ENCODE measurements around the gene CAMP. TPM values are rescaled to one million over a fixed set of nuclear protein-coding genes. Genes with fewer than 3 reads are reported as not detected.

The CAMP gene, protein sequence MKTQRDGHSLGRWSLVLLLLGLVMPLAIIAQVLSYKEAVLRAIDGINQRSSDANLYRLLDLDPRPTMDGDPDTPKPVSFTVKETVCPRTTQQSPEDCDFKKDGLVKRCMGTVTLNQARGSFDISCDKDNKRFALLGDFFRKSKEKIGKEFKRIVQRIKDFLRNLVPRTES
- polyA plus RNA-seq (ENCODE audit: low read depth in 6 of 6) = 1 to 10 TPM in 1 of 6 donors, not detected in 5; 5.1 TPM

DNA sequence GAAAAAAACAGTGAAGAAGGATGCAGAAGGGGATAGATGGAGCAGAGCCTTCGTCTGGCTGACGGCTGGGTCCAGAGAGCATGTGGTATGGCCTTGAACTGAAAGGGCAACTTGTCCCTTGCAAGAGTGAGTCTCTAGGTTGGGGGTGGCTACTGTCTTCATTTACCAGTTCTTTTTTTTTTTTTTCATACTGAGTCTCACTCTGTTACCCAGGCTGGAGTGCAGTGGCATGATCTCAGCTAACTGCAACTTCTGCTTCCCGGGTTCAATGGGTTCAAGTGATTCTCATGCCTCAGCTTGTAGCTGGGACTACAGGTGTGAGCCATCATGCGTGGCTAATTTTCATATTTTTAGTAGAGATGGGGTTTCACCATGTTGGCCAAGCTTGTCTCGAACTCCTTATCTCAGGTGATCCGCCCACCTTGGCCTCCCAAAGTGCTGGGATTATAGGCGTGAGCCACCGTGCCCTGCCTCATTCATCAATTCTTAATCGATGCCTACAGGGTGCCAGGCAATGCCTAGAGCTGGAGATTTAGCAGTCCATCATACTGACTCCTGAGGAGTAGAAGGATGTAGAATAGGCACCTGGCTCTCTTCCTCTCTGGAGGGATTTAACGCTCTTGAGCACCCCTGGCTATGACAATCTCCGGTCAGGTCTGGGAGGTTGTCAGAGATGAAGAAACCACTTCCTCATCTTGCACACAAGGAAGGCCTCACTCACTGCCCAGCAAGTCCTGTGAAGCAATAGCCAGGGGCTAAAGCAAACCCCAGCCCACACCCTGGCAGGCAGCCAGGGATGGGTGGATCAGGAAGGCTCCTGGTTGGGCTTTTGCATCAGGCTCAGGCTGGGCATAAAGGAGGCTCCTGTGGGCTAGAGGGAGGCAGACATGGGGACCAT, at the start of gene CAMP:
Gene CAMP (plus strand): TSS at position 880 of the 898 bp plus-strand sequence. CDS start 17 bp downstream, at position 897.
- peak; percentile 77 for ATAC-seq (ENCODE audit: low read depth in 2 of 2)
- Mint-ChIP-seq H3K27ac (peak within 1 kb of the TSS; percentile 57 to 96 (median 89)), H3K4me1 (peaks cover 47 to 73% (median 59%) of the 10 kb centered on the region in 3 donors)

DNA sequence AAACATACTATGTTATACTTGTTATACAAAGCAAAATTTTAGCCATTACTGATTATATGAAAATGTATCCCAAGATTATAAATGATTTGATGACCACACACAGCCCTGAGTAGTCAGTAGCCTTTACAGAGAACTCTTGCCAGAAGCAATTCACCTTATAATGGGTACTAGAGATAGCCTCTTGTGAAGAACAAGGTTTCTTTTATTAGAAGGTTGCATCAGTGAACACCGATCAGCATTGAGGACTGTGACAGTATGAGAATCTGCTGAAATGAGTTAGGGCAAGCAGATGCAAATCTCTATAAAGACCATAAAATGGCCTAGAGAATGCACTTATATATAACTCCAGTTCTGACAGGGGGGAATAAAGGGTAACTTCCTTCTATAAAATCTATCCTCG, 45.2 kb upstream of the CAMP start:
- no peak for ATAC-seq (ENCODE audit: low read depth in 2 of 2)
- Mint-ChIP-seq H3K27me3 (no peaks in the 10 kb centered on the region), H3K9me3 (no peaks in the 10 kb centered on the region), H3K27ac (no peak overlapping the region), H3K4me3 (no peak overlapping the region), H3K36me3 (no peaks in the 10 kb centered on the region), H3K4me1 (no peaks in the 10 kb centered on the region)
- DNase-seq = no peak

More for the DNA sequence above, at the start of gene CAMP:
- Mint-ChIP-seq H3K9me3 (no peaks in the 10 kb centered on the region), H3K4me3 (peak within 1 kb of the TSS; percentile 37 to 86 (median 60)), H3K36me3 (no peaks in the 10 kb centered on the region), H3K27me3 (no peaks in the 10 kb centered on the region)
- DNase-seq = peak; percentile 29

DNA sequence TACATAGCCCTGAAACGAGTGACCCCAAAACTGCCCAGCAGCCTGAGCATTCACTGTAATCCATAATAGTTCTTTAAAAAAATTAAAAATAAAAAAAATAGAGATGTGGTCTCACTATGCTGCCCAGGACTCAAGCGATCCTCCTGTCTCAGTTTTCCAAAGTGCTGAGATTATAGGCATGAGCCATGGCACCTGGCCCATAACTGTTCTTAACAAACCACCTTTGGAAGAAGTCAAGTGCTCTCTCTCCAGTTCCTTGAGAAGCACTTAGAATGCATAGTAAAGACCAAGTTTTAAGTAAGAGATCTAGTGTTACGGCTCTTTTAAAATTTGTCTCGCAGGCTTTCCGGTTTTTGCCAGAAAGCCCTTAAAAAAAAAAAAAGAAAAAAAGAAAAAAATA, 43.3 kb upstream of the CAMP start:
- no peaks in the 10 kb centered on the region for H3K4me1 Mint-ChIP-seq
- H3K27me3 Mint-ChIP-seq = no peaks in the 10 kb centered on the region
- no peak overlapping the region for H3K4me3 Mint-ChIP-seq
- DNase-seq (no peak), ATAC-seq (ENCODE audit: low read depth in 2 of 2) (no peak)
- H3K27ac Mint-ChIP-seq = peak overlapping the region in 1 of 6 donors; percentile 44
- H3K9me3 Mint-ChIP-seq = no peaks in the 10 kb centered on the region
- no peaks in the 10 kb centered on the region for H3K36me3 Mint-ChIP-seq

DNA sequence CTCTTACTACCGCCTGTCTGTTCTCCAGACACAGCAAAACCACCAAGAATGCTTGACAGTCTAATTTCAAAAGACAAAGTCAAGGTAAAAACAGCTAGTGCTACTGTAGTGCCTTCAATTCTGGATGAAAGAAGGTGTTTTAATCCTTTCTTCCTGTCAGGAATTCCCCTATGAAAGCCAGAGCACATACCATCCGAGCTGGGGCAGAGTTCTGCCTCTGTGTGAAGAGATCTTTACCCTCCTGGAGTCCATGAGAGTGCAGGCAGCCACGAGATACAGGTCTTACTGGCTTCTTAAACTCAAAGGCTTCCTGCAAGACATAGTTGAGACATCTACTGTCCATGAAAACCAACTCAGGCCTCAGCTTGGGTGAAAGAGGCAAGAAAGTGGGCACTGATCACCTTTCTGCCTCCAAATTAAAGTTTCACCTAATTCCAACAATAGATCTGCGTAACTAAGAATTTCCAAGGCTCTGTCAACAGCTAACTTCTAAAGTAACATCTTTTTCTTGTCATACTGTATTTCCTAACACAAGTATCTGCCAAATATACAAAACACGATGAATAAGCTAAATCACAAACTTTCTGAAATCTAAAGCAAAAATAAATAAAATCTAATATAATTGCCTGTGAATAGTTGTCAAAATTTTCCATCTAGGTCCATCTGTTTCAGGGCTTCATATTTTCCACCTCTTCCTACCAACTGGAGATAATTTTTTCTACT, 42.6 kb upstream of the CAMP start:
- no peaks in the 10 kb centered on the region for H3K4me1 Mint-ChIP-seq
- ATAC-seq (ENCODE audit: low read depth in 2 of 2) = no peak
- no peaks in the 10 kb centered on the region for H3K27me3 Mint-ChIP-seq
- no peaks in the 10 kb centered on the region for H3K9me3 Mint-ChIP-seq
- no peaks in the 10 kb centered on the region for H3K36me3 Mint-ChIP-seq
- H3K27ac Mint-ChIP-seq = no peak overlapping the region
- H3K4me3 Mint-ChIP-seq = no peak overlapping the region
- DNase-seq = no peak

DNA sequence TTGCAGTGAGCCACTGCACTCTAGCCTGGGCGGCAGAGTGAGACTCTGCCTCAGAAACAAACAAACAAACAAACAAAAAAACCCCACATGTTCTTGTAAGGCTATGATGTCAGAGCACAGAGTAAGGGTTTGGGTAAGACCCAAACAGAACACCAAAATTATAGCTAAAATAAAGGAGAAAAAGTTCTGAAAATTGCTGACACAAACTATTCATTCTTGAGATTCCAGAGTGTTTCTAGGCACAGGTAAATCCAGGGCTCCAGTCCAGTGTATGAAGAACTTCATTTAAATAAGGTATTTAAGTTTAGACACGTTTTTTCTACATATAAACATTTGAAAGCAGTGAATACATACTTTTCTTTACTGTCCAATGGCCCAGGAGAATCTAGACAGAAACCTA, 39.0 kb upstream of the CAMP start:
- peaks cover 13 to 18% (median 14%) of the 10 kb centered on the region in 3 donors for H3K4me1 Mint-ChIP-seq
- no peak overlapping the region for H3K4me3 Mint-ChIP-seq
- ATAC-seq (ENCODE audit: low read depth in 2 of 2) (no peak), DNase-seq (no peak)
- H3K27me3 Mint-ChIP-seq = peaks cover 12 to 14% (median 12%) of the 10 kb centered on the region in 3 donors
- no peak overlapping the region for H3K27ac Mint-ChIP-seq
- H3K9me3 Mint-ChIP-seq = no peaks in the 10 kb centered on the region
- peaks cover 0 to 8% of the 10 kb centered on the region in 2 donors for H3K36me3 Mint-ChIP-seq

DNA sequence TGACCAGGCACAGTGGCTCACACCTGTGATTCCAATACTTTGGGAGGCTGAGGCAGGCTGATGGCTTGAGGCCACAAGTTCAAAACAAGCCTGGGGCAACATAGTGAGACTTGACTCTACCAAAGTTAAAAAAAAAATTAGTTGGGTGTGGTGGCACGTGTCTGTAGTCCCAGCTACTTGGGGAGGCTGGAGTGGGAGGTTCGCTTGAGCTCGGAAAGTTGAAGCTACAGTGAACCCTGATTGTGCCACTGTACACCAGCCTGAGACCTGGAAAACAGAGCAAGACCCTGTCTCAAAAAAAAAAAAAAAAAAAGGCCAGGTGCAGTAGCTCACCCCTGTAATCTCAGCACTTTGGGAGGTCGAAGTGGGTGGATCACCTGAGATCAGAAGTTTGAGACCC, 38.2 kb upstream of the CAMP start:
- peaks cover 12 to 14% (median 12%) of the 10 kb centered on the region in 3 donors for H3K27me3 Mint-ChIP-seq
- no peaks in the 10 kb centered on the region for H3K9me3 Mint-ChIP-seq
- peaks cover 13 to 18% (median 14%) of the 10 kb centered on the region in 3 donors for H3K4me1 Mint-ChIP-seq
- ATAC-seq (ENCODE audit: low read depth in 2 of 2) (no peak), DNase-seq (no peak)
- no peak overlapping the region for H3K27ac Mint-ChIP-seq
- H3K4me3 Mint-ChIP-seq = peak overlapping the region in 1 of 8 donors; percentile 68
- H3K36me3 Mint-ChIP-seq = peaks cover 0 to 8% of the 10 kb centered on the region in 2 donors

DNA sequence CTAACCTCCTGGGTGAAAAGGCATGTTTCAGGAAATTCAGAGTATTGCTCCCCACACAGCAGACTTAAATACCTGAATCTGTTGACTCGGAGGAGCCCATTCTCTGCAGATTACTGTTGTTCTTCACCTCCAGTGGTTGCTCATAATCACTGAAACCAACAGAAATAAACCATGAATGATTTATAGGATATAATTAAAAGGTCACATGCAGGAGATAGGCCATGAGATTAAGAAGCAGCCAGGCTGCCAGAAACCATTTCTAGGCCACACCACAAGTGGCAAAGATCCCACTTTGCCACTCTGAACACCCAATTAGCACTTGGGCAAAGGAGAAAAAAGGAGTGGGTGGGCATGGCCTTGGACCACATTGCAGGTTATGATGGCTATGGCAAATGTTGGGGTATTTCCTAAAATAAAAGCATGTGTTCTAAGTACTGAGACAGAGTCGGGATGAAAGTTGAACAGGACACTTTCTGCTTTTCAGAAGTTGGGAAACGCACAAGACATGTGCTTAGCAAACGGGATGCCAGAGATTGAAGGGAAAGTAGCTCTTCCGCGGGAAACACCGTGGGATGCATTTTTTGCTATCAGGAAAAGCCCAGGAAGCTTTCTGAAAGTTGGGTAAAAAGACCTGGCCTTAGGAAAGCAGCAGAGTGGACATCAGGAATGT, 36.5 kb upstream of the CAMP start:
- Mint-ChIP-seq H3K9me3 (no peaks in the 10 kb centered on the region), H3K4me1 (peaks cover 13 to 18% (median 14%) of the 10 kb centered on the region in 3 donors), H3K36me3 (peaks cover 0 to 8% of the 10 kb centered on the region in 2 donors), H3K27me3 (peaks cover 12 to 14% (median 12%) of the 10 kb centered on the region in 3 donors), H3K4me3 (peak overlapping the region; percentile 69 to 97 (median 86)), H3K27ac (peak overlapping the region in 1 of 6 donors; percentile 88)
- ATAC-seq (ENCODE audit: low read depth in 2 of 2) (no peak), DNase-seq (no peak)

DNA sequence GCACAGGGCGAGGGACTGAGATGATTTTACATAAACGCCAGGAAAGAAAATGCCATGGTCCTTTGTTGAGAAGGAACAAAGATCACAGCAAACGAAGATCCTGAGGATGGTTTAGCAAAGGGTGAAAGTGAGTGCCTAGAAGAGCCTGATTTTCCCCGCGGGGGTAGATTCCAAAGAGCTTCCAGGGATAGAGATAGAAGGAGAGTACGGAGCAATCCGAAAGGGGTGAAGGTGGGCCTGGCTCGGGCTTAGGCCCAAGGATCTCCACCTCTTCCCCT, 36.1 kb upstream of the CAMP start:
- Mint-ChIP-seq H3K4me3 (peak overlapping the region; percentile 69 to 97 (median 86)), H3K27me3 (peaks cover 12 to 14% (median 12%) of the 10 kb centered on the region in 3 donors), H3K9me3 (no peaks in the 10 kb centered on the region), H3K27ac (no peak overlapping the region), H3K36me3 (peaks cover 0 to 8% of the 10 kb centered on the region in 2 donors), H3K4me1 (peaks cover 13 to 18% (median 14%) of the 10 kb centered on the region in 3 donors)
- no peak for ATAC-seq (ENCODE audit: low read depth in 2 of 2)
- no peak for DNase-seq

DNA sequence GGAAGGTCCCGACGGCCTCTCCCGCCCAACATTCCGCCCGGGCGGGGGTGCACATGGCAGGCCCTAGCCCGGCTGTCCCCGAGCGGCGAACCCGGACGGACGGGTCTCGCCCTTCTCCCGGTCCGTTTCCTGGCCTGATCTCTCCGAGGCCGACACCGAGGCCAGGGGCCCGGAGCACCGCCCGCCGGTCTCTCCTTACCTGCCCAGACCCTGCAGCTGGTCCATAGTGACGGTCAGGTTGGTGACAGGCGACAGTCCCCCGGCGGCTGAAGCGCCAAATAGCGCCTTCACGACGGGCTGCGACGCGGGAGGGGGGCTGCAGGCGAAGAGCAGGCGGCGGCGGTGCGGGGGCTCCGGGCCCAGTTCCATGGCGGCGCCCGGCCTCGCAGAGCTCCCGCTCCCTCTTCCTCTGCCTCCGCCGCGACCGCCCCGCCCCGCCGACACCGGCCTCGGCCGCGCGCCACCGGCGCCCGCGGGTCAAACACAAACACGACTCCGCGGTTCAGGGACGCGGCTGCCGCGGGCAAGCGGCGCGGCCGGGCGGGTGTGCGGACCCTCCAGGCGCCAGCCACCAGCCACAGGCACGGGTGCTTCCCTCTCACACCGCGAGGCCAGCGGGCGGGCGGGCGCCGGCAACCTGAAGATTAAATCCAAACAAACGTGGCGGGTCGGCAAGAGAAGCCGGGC, 35.6 kb upstream of the CAMP start:
- peak overlapping the region; percentile 91 to 97 (median 96) for H3K4me3 Mint-ChIP-seq
- H3K4me1 Mint-ChIP-seq = peaks cover 13 to 18% (median 14%) of the 10 kb centered on the region in 3 donors
- H3K9me3 Mint-ChIP-seq = no peaks in the 10 kb centered on the region
- H3K36me3 Mint-ChIP-seq = peaks cover 0 to 8% of the 10 kb centered on the region in 2 donors
- DNase-seq (no peak), ATAC-seq (ENCODE audit: low read depth in 2 of 2) (peak in 1 of 2 donors; percentile 2)
- peaks cover 12 to 14% (median 12%) of the 10 kb centered on the region in 3 donors for H3K27me3 Mint-ChIP-seq
- peak overlapping the region in 2 of 6 donors; percentile 57 to 72 for H3K27ac Mint-ChIP-seq

DNA sequence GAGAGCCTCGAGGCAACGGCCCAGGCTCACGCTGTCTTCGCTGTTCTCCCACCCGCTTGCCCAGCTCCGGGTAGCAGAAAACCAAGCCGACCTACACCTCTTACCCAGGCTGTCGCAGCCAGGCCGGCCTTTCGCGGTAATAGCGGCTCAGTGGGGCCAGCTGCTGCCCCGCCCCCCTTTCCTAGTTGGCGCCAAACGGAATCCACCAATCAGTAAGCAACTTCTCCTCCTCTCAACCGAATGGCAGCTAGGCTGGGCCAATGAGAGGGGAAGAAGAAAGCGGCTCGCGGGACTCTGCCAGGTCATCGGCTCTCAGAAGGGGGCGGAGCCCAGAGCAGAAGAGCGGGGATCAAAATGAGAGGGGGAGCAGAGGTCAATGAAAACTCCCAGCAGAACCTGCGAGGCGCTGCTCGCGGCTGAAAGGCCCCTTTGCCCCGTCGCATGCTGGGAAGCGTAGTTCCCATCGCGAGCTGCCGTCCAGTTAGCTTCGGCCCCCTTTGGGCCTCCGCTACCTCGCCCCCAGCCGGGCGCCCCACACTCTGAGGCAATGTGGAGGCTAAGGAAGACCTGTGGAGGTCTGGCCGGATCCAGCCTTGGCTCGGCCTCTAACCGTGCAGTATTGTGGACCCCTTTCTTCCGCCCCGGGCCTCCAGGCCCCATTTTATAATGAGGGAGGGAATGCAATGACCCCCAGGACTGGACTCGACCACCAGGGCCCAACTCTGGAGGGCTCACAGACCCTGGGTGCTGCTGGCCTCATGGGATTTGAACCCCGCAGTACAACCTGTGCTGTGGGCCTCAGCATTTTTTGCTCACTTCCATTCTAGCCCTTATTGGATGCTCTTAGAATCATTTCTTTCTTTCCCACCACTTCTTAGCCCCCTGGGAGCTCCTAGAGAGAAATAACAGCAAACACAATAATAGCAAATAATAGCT, 34.8 kb upstream of the CAMP start, which contains the start of gene CDC25A:
Gene CDC25A (minus strand): TSS at position 152 of the 936 bp plus-strand sequence. CDS start 470 bp downstream, outside the sequence.
- Mint-ChIP-seq H3K27me3 (peaks cover 12 to 14% (median 12%) of the 10 kb centered on the region in 3 donors), H3K36me3 (peaks cover 0 to 8% of the 10 kb centered on the region in 2 donors), H3K27ac (peak within 1 kb of the TSS in 5 of 6 donors; percentile 47 to 96 (median 72))

DNA sequence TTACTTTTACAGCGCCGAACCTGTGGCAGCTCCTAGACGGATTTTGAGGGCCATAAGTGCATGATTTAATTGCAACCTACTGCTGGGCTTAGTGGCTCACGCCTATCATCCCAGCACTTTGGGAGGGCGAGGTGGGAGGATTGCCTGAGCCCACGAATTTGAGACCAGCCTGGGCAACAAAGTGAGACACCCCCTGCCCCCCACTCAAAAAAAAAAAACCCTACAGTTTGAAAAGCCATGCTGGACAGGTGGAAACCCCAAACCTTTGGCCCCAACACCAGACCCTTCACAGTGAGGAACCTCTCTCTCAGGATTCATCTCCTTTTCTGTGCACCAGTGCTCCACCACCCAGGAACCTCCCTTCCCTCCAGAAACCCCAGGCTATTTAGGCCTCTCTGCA, 34.0 kb upstream of the CAMP start:
- peaks cover 0 to 8% of the 10 kb centered on the region in 2 donors for H3K36me3 Mint-ChIP-seq
- peaks cover 12 to 14% (median 12%) of the 10 kb centered on the region in 3 donors for H3K27me3 Mint-ChIP-seq
- no peak for ATAC-seq (ENCODE audit: low read depth in 2 of 2)
- peaks cover 15 to 20% (median 17%) of the 10 kb centered on the region in 3 donors for H3K4me1 Mint-ChIP-seq
- DNase-seq = no peak
- H3K4me3 Mint-ChIP-seq = peak overlapping the region in 3 of 8 donors; percentile 21 to 97 (median 91)
- H3K27ac Mint-ChIP-seq = no peak overlapping the region
- H3K9me3 Mint-ChIP-seq = no peaks in the 10 kb centered on the region

More for the DNA sequence above, 34.8 kb upstream of the CAMP start, which contains the start of gene CDC25A:
- Mint-ChIP-seq H3K9me3 (no peaks in the 10 kb centered on the region), H3K4me1 (peaks cover 13 to 18% (median 14%) of the 10 kb centered on the region in 3 donors), H3K4me3 (peak within 1 kb of the TSS; percentile 91 to 97 (median 96))
- DNase-seq (peak; percentile 93), ATAC-seq (ENCODE audit: low read depth in 2 of 2) (peak; percentile 99)

Data from naive B cell (primary cell).